ENCODE measurements around the gene PROX1. TPM values are rescaled to one million over a fixed set of nuclear protein-coding genes. Genes with fewer than 3 reads are reported as not detected.

The PROX1 gene
- total and polyA plus RNA-seq, 2 donors (not counting 1 experiment from before 2014, with no cell fraction given) = 0.24 to 3.8 TPM

GRCh38 chr1:214010717-214011116 is 22.9 kb downstream of the PROX1 start:
- WGBS (ENCODE audit: insufficient coverage) = 100% methylated on average over 1 of the region's 2 CpGs
- intact Hi-C loops (cut with micrococcal nuclease) = no loop called here
- no peak overlapping the region for H3K27ac Mint-ChIP-seq
- TF ChIP-seq EZH2 (IDR thresholded peaks at IDR 0.05; ENCODE audit: borderline replicate concordance, insufficient read depth, low read depth, low read length, poor library complexity, severe bottlenecking) = no peak
- TF ChIP-seq CTCF (IDR thresholded peaks at IDR 0.05) = no peak
- POLR2A ChIA-PET = no interaction called here
- ATAC-seq (ENCODE audit: low read depth) (no peak), DNase-seq (no peak)
- no peaks in the 10 kb centered on the region for H3K36me3 ChIP-seq (replicated peaks in 1 of 2; ENCODE audit: control extremely low read depth in 1 of 2, control insufficient read depth in 1 of 2, extremely low read depth in 1 of 2, insufficient read depth in 2 of 2, low read length in 1 of 2)
- peaks cover 0 to 3% (median 0%) of the 10 kb centered on the region in 3 donors for H3K9me3 ChIP-seq (ENCODE audit: control extremely low read depth in 1 of 3, control insufficient read depth in 2 of 3, insufficient read depth in 1 of 3, low read length in 2 of 3)
- H3K4me2 ChIP-seq (replicated peaks; ENCODE audit: low read depth, low read length, poor library complexity, severe bottlenecking) = no peak overlapping the region
- H3K4me1 Mint-ChIP-seq = no peaks in the 10 kb centered on the region
- CTCF ChIA-PET = no interaction called here
- no peak overlapping the region for H3K9ac ChIP-seq (ENCODE audit: low read length)
- no peak overlapping the region for H3K4me3 Mint-ChIP-seq
- no peaks in the 10 kb centered on the region for H4K20me1 ChIP-seq (ENCODE audit: control insufficient read depth, insufficient read depth, low read length, poor library complexity, severe bottlenecking)
- no peaks in the 10 kb centered on the region for H3K9me3 Mint-ChIP-seq (ENCODE audit: insufficient read depth)
- H3K4me3 ChIP-seq (ENCODE audit: control extremely low read depth in 1 of 5, extremely low read depth in 1 of 5, insufficient read depth in 1 of 5, low read depth in 2 of 5, low read length in 4 of 5) = no peak overlapping the region
- no peaks in the 10 kb centered on the region for H3K4me1 ChIP-seq (ENCODE audit: control insufficient read depth in 2 of 2, insufficient read depth in 2 of 2, low read length in 2 of 2)
- H3K27me3 ChIP-seq (replicated peaks in 1 of 4; ENCODE audit: control extremely low read depth in 1 of 4, control insufficient read depth in 3 of 4, insufficient read depth in 4 of 4, low read length in 3 of 4) = no peaks in the 10 kb centered on the region
- H2AFZ ChIP-seq (ENCODE audit: insufficient read depth, low read depth, low read length, poor library complexity, severe bottlenecking) = no peak overlapping the region
- peaks cover 7% of the 10 kb centered on the region for H3K27me3 Mint-ChIP-seq
- no peaks in the 10 kb centered on the region for H3K79me2 ChIP-seq (ENCODE audit: control insufficient read depth, insufficient read depth, low read length)
- no peak overlapping the region for H3K27ac ChIP-seq (ENCODE audit: low read length in 2 of 2)

GRCh38 chr1:214012418-214012817 is 24.6 kb downstream of the PROX1 start:
- no peak overlapping the region for H3K4me3 ChIP-seq (ENCODE audit: control extremely low read depth in 1 of 5, extremely low read depth in 1 of 5, insufficient read depth in 1 of 5, low read depth in 2 of 5, low read length in 4 of 5)
- no peaks in the 10 kb centered on the region for H3K4me1 Mint-ChIP-seq

More at GRCh38 chr1:214012418-214012817, 24.6 kb downstream of the PROX1 start:
- H3K36me3 ChIP-seq (replicated peaks in 1 of 2; ENCODE audit: control extremely low read depth in 1 of 2, control insufficient read depth in 1 of 2, extremely low read depth in 1 of 2, insufficient read depth in 2 of 2, low read length in 1 of 2) = no peaks in the 10 kb centered on the region
- H2AFZ ChIP-seq (ENCODE audit: insufficient read depth, low read depth, low read length, poor library complexity, severe bottlenecking) = no peak overlapping the region
- no peak overlapping the region for H3K27ac ChIP-seq (ENCODE audit: low read length in 2 of 2)
- H3K9me3 Mint-ChIP-seq (ENCODE audit: insufficient read depth) = no peaks in the 10 kb centered on the region
- no peaks in the 10 kb centered on the region for H4K20me1 ChIP-seq (ENCODE audit: control insufficient read depth, insufficient read depth, low read length, poor library complexity, severe bottlenecking)
- ATAC-seq (ENCODE audit: low read depth) (no peak), DNase-seq (no peak)
- H3K27ac Mint-ChIP-seq = no peak overlapping the region
- peaks cover 2% of the 10 kb centered on the region for H3K27me3 Mint-ChIP-seq
- H3K4me1 ChIP-seq (ENCODE audit: control insufficient read depth in 2 of 2, insufficient read depth in 2 of 2, low read length in 2 of 2) = no peaks in the 10 kb centered on the region
- no peak overlapping the region for H3K4me3 Mint-ChIP-seq
- H3K9ac ChIP-seq (ENCODE audit: low read length) = no peak overlapping the region
- no peaks in the 10 kb centered on the region for H3K79me2 ChIP-seq (ENCODE audit: control insufficient read depth, insufficient read depth, low read length)
- H3K4me2 ChIP-seq (replicated peaks; ENCODE audit: low read depth, low read length, poor library complexity, severe bottlenecking) = no peak overlapping the region
- CTCF ChIA-PET = no interaction called here
- intact Hi-C loops (cut with micrococcal nuclease) = no loop called here
- POLR2A ChIA-PET = no interaction called here
- TF ChIP-seq CTCF (IDR thresholded peaks at IDR 0.05) (no peak), EZH2 (IDR thresholded peaks at IDR 0.05; ENCODE audit: borderline replicate concordance, insufficient read depth, low read depth, low read length, poor library complexity, severe bottlenecking) (no peak)
- no peaks in the 10 kb centered on the region for H3K27me3 ChIP-seq (replicated peaks in 1 of 4; ENCODE audit: control extremely low read depth in 1 of 4, control insufficient read depth in 3 of 4, insufficient read depth in 4 of 4, low read length in 3 of 4)
- WGBS (ENCODE audit: insufficient coverage) = no CpG with 5 or more reads among the region's 2 CpGs
- H3K9me3 ChIP-seq (ENCODE audit: control extremely low read depth in 1 of 3, control insufficient read depth in 2 of 3, insufficient read depth in 1 of 3, low read length in 2 of 3) = peaks cover 0 to 3% (median 0%) of the 10 kb centered on the region in 3 donors

All from B cell (primary cell).